ENCODE results near the gene ULK3.

Gene ULK3

DNA sequence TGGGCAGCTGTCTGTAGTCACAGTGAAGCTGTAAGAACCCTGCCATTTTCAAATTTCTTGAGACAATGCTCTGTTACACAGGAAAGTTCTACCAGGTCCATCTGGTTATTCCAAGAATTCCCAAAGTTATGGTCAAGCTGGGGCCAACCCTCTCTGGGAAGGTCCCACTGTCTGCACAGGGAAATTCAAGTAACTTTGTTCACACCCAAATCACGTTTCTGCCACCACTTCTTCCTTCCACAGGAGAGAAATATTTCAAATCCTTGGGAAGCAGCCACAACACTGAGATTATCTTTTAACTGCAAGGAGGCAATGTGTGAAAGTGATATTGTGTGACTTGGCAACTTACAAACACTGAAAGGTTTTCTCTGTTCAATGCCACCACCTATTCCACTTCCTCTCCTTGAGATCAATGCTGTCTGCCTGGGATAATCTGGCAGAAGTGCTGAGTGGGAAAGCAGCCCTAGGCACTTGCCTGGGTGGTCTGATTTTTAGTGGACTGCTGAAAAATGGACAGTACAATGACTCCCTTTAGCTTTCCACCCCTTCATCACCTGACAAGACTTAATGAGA is 24.6 kb upstream of the ULK3 start:
- DNase-seq, result no peak

DNA sequence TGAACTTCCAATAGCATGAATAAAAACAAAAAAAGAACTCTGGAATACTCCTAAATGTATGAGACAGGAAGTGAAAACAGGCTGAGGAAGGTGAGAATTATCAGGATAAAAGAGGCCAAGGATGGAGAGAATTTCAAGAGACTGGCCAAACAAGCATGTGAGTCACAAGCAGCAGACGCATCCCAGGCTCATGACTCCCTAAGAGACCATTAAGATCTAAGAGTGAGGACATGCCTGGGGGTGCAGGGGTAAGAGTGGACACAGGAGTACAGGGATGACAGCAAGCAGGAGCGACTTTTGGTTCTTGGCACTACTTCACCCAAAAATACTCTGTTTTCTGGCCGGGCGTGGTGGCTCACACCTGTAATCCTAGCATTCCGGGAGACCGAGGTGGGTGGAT is 23.1 kb upstream of the ULK3 start:
- DNase-seq, result no peak

DNA sequence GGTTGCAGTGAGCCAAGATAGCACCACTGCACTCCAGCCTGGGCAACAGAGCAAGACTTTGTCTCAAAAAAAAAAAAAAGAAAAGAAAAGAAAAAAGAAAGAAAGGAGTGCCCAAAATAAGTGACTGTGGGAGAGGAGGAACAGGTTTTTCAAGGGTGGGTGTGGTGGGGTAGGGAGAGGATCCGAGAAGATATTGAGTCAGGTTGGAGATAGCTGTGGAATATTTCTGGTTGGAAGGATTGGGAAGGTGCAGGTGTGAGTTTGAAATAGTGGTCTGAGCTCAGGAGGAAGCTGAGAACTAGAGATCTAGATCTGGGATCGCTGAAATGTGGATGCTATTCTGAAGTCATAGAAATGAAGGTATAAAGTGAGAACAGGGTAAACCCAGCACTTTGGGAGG is 22.4 kb upstream of the ULK3 start:
- no peak for DNase-seq

DNA sequence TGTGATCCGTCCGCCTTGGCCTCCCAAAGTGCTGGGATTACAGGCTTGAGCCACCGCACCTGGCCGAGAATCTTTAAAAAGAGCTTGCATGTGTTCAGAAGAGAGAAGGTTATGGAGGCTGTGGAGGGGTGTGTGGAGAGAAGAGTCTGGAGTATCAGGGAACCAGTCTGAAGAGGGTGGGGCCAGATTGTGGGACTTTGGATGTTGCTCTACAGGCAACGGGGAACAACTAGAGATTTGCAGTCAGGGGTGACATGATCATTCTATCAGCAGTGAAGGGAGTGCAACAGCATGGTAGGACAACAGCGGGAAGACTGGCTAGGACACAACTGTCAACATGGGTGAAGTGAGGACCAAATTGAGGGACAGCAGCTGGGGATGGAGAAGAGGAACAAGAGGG is 21.3 kb upstream of the ULK3 start:
- DNase-seq, result no peak

DNA sequence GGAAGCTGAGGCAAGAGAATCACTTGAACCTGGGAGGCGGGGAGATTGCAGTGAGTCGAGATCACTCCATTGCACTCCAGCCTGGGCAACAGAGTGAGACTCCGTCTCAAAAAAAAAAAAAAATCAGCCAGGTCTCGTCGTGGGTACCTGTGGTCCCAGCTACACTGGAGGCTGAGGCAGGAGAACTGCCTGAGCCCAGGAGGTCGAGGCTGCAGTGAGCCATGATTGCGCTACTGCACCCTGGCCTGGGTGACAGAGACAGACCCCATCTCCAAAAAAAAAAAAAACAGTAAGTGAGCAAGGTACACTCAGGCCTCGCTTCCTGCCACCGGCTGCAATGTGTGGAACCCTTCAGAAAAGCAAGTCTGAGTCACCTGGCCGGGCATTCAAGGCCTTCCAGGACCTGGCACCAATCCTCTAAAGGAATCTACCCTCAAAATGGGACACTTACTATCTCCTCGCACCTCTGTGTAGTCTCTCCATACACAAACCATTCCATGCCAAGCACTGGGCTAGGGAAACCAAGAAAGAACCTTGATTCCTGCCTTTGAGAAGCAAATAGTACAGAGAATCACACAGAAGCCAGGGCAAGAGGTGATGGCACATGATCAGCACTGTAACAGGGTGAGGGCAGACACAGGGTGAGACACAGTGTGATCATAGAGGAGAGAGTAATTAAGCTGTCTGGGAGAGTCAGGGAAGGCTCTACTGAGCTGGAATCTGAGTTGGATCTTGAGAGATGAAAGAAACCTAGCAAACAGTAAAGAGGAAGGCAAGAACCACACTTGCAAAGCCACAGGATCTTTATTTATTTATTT is 20.5 kb upstream of the ULK3 start:
- peak; percentile 41 to 53 for DNase-seq

DNA sequence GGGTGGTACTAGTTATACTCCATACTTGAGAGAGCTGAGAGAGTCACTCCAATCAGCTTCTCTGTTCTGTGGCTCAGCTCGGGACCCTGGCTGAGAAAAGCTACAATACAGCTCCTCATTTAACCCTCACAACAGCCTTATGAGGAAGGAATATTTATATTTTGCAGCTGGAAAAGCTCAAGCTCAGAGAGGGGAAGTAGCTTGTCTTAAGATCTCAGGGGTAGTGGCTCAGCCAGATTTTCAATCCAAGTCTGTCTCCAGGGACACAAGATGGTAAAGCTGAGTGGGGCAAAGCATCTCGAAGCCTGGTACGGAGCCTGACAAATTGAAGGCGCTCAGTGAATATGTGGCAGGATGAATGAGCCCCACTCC is 15.4 kb upstream of the ULK3 start:
- no peak for DNase-seq

DNA sequence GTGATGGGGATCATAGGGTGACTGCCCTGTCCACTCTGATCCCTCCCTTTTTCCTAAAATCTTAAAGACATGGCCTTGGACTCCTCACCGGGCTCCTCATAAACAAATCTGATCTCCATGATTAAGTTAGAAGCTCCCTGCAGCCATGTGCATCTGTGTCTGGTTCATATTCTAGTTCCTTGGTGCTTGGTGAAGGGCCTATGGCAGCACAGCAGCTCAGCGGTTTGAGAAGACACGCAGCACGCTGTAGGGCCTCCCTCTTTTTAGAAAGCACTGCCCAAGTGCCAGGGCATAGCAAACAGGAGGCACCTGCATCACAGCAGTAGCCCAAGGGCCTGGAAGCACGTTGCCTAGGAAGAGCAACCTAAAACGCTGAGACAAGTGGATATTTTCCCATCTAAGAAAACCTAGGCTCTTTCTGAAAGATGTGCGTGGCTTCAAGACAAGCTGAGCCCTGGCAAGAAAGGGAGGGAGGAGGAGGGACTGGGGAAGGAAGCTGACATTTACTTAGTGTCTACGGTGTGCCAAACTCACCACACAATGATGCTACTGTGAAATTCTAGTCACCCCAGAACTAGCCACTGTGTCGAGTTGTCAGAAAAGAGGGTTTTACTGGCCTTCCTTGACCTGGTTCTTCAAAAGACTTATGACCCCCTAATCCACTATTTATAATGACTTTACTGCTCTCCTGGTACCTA is 14.9 kb upstream of the ULK3 start:
- no peak for DNase-seq

DNA sequence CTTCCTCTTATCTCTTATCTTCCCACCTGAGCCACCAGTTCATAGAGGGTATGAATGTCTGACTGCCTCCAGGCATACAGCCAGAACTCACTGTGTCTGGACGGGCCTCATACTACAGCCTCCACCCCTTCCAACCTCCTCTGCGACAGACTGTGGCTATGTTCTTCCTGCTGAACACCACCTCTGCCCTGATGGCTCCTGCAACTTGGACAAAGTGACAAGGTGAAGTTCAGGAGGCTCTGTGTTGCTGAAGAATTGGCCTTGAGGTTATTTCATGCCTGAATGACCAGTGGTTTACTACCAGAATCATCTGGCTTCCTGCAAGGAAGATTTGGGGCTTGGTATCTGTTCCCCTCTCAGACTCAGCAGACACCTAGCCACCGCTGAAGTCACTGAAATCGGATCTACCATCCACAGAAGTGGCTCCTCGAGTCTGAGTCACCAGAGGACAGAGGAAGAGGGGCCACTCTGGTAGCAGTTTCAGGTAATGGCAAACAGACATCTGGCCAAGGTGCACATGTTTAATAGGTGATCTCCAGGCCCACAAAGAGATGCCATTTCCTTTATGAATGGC is 14.2 kb upstream of the ULK3 start:
- DNase-seq, result no peak

DNA sequence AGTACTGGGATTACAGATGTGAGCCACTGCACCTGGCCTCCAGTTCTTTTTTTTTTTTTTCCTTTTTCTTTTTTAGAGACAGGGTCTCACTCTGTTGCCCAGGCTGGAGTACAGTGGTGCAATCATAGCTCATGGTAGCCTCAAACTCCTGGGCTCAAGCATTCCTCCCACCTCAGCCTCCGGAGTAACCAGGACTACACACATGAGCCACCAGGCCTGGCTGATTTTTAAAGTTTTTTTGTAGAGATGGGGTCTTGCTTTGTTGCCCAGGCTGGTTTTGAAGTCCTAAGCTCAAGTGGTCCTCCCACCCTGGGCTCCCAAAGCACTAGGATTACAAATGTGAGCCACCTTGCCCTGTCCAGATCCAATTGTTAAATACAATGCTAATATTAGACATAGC is 13.6 kb upstream of the ULK3 start:
- DNase-seq, result no peak

DNA sequence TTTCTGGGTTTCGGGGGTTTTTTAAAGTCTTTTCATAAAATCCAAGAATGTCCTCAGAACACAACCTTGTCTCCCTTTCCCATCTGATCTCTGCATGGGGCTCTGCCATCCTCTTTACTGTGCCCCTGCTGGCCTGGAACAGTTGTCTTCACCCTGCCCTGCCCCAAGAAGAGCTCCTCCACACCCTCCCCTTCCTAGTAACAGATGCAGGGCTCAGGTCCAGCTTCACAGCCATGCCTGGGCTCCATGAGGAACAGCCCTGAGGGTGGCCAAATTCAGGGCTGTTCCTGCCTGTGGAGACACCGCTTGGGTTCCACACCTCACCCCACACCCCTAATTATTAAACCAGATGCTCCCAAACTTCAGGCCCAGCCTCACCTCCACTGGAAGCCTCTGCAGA is 12.9 kb upstream of the ULK3 start:
- no peak for DNase-seq

DNA sequence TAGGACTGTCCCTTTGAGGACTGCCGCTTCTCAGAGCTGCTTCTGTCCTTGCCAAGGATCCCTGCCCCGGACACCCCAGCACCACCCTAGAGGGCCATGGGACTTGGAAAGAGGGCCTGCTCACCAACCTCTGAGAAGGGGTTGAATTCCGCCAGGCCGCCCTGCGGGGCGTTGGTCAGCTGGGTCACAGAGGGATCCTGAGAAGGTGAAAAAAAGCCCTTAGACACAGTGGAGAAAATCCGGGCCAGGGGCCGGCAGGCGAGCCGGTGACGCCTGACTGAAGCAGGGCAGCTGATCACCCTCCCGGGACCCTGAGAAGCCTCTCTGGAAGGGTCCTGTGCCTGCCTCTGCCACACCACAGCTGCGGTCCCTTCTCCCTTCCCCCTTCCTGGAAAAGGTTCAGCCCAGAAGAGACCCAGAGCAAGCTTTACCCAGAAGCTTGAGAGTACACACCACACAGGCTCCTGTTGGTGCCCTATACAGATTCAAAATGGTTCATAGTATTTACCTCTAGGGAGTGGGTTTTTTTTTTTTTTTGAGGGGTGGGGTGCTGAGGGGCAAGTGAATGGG is 11.6 kb upstream of the ULK3 start:
- DNase-seq, result no peak

DNA sequence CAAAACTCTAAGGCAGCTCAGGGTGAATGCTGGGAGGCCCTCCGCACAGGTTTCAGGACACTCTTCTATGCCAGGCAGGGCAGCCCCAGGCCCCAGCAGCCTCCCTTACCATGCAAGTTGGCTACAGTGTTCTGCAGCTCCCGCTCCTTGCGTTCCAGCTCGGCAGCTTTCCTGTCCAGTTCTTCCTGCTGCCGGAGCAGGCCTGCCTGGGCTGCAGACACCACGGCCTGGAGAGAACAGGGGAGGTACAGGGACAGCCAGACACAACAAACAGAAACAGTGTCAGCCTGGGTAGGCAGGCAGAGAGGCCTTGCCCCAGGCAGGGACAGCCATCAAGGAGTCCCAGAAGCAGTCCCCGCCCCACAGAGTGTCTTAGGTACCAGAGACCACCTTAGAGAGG is 9.0 kb upstream of the ULK3 start:
- DNase-seq, result no peak

DNA sequence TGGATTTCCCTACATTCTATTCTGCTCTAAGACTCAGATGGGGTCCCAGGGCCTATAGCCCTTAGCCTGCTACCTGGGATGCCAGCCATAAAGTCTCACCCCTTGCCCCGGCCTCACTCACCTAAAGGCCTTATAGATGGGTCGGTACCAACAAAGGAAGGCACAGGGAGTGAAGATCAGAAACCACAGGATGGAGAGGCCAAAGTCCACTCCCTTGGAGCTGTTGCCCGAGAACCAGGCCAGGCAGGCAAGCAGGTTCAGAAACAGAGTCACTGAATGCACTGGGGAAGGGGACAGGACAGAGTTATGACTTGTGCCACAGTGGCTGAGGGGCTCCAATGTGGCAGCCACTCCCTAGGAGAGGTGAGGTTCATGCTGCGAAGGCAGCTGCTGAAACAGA is 7.4 kb upstream of the ULK3 start:
- no peak for DNase-seq

DNA sequence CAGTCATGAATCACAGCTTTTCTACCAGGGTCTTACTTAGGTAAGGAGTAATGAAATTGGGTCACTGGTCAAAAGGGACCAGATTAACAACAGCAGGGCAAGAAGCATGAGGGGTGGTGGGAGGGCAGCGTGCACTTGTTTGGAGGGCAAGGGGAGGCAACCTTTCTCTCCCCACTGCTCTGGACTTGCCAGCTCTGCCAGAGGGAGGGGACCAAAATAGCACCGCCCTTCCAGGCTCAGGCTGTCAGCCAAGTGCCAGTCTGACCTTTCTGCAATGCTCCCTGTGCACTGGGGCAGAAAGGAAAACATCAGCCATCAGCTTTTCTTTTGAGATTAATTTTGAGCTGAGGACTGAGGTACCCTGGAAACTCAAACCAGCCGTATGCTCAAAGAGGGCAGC is 4.5 kb upstream of the ULK3 start:
- DNase-seq, result no peak

DNA sequence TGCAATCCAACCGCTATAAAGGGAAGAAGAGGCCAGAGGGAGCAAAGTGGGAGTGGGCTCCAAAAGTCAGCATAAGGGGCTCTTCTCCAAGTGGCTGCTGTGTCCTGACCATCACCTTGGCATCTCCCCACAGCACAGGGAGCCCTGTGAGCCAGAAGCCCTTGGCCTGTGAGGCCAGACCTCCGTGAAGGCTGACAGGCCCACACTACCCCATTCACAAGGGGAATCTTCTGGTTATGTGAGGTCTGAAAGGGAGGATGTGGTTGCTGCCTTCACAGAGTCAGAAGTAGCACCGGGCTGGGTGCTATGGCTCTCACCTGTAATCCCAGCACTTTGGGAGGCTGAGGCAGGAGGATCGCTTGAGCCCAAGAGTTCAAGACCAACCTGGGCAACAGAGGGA is 2.6 kb upstream of the ULK3 start:
- no peak for DNase-seq

DNA sequence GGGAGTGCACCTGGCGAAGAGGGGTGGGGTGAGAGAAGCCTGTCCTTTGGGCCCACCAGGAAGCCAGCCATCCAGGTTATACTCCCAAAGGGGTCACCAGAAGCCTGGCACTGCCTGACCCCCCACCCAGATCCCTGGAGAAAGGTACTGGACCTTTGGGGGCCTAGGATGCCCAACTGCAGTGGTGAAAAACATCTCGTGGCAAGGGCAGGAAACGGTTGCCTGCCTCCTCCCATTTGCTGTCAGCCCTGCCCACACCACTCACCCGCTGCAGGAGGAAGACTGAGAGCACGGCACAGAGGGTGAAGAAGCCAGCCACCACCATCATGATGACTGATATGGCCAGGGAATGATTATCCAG is 2.2 kb upstream of the ULK3 start:
- DNase-seq, result peak; percentile 74 to 77

DNA sequence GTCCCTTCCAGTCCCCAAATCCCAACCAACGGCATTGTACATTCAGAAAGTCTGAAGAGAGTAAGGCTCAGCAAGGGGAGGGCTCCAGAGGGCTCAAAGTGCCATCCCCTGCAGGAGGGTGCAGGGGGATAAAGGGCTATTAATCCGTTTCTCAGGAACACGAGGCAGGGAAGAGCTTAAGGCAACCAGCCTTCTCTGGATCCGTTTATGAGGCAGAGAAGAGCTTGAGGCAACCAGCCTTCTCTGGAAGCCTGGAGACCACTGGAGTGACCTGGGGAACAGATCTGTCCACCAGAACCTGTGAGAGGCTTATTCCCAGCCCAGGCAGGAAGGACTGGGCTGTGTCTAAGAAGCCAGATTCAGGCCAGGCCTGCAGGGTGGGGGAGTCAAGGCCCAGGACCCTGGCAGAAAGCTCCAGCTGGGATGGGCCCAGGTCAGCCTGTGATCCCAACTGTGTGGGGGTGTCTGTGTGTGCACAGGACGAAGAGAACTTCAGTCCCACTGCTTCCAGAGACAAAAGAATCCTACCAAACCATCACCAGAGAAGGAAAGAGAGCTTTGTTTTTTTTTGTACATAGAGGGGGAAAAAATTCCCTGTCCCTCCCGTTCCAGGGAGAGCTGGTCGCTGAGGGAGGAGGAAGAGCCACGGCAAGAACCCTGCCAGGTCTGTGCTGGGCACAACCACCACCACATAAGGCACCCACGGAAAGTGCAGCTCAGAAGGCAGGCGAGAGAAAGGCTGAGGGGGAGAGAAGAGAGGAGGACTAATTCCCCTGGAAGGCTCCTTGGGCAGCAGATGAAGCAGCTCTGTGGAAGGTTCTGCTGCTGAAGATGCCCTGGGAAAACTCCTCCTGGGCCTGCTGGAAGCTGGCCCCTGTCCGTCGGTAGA is 1.6 kb upstream of the ULK3 start:
- DNase-seq, result peak in 1 of 2 experiments; percentile 32

DNA sequence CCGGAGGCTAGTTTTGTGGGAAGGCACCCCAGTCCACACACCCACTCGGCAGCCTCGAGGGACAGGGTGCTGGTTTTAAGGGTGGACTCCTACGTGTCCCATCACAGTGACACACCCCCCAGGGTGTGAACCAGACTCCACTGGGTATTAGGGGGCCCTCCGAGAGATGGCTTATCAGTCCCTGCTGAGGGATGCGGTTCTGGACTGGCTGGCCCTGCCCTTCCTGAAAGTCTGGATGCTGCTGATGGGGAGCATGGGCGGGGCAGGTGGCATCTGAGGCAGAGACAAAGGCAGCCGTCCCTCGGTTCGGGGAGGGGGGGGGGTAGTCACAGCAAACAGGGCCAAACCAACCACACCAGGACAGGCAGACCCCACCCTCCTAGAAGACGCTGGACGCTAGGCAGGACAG is 939 bp upstream of the ULK3 start:
- DNase-seq, result peak; percentile 42

DNA sequence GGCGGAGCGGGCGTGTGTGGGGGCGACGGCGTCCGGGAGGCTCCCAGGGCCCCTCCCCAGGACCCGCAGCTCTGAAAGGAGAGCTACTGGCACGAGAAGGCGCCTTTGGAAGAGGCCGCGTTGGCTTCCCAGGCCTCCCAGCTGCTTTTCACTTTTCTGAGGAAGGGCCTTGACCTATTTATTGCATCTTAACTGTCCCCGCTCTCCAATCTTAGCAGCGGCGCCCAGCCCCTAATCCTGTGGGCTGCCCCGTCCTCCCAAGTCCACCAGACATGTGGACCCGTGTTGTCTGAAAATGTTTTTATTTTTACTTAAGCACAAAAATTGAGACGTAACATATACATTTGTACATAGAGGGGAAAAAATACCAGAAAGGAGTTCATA is 481 bp upstream of the ULK3 start:
- peak in 1 of 2 experiments; percentile 28 for DNase-seq

DNA sequence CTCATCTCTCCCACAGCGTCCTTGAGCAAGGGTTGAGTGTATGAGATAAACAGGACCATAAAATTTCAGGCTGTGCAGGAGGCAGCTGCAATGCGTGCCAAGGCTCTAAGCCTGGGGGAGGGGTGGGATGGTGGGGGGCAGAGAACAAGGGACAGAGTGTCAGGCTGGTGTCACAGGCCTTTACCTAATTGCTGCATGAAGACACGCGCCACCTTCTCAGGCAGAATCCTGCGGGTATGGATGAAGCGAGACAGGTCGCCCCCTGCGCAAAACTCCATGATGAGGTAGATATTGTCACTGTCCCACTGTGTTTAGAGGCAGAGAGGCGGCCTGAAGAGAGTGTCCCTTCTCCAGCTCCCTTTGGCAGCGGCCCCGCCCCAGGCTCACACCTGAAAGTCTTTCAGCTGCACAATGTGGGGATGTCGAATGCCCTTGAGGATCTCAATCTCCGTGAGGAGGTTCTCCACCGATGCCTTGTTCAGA is 1.0 kb downstream of the ULK3 start:
- DNase-seq, result no peak

DNA sequence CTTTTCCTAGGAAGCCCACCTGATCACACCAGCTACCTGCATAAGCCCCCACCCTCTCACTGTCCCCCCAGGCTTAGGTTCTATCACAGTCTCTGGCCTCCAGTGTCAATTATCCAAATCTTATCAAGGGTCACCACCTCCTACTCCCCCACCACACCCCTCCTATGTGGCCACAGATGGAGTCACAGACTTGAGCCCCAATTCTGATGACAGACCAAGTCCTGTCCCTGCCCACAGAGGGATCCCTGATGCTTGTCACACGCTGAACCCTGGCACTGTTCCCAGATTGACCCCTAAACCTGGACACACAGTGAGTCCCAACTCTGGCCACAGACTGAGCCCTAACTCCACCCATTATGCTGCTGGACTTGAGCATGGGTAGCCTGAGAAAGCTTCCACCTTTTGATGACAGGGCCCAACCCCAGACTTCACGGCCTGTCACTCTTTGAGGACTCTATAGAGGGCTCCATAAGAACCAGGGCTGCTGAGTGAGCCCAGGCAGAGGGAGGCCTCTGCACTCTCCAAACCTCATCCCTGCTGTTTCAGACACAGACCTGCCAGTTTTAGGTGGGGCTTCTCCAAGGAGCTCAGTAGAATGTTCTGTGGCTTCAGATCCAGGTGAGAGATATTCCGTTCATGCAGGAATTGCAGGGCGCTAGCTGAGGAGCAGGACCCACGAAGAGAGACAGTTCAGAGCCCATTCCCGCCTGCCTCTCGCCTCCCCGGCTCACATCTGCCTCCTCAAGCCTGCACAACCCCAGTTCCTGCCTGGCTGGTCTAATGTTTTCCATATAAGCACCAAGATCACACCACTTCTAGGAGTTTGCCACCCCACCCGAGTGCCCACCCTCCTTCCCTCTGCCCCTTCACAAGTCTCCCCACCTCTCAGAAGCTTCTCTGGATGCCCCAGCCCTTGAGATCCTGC is 1.8 kb downstream of the ULK3 start:
- DNase-seq, result no peak

Data from activated T-cell treated with anti-CD3 and anti-CD28 coated beads, Interleukin-2, amount 50 U/mL, for 48 hours (primary cell).